ENCODE measurements around the gene SNW1. TPM values are rescaled to one million over a fixed set of nuclear protein-coding genes. Genes with fewer than 3 reads are reported as not detected.

Gene SNW1
- 10 to 100 TPM; 39.9 to 57.4 (median 51.0) TPM for total RNA-seq

DNA sequence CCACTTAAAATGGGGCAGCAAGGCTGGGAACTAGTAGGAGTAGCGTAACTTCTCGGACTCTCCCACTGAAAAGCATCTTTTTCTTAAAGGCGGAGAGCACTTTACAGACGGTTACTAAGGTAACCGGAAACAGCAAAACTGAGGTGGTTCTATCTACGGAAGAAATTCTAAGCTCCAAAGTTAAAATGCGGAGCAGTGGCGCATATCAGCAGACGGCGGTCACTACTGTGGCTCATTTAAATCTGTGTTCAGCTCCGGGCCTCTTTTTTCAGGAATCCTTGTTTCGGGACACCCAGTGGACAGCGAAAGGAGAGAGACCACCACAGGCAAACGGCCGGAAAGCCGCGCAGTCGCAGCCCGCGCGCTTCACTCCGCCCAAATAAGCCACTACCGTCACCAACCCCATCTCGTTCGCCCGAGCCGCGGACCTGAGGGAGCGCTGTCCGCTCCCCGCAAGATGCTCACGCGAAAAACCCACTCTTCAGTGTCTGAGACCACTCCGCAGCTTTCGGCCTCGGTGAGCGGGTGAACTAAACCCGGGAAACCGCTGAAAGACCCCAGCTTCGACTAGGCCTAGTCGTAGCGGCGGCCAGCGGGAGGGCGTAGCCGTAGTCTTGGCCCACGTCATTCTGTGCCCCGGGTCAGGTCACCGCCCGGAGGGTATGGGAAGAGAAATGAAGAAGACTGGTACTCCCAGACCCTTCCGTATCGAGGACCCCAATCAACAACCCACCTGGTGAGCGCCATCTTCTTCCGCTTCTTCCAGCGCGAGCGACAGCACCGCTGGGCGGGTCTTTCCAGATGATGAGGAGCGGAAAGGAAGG is at the start of gene SNW1:
Gene SNW1 (minus strand): TSS at position 776 of the 824 bp plus-strand sequence. CDS start 29 bp downstream, at position 747.
- Histone ChIP-seq H3K4me1 (peaks cover 23 to 54% (median 48%) of the 10 kb centered on the region in 4 donors), H3K36me3 (peaks cover 0 to 8% (median 4%) of the 10 kb centered on the region in 4 donors), H3K9me3 (no peaks in the 10 kb centered on the region), H3K27ac (replicated peaks in 1 of 4) (peak within 1 kb of the TSS; percentile 89 to 96 (median 94)), H3K27me3 (no peaks in the 10 kb centered on the region), H3K4me3 (peak within 1 kb of the TSS; percentile 84 to 97 (median 92))
- WGBS, result under 1% methylated on average over 34 of the region's 60 CpGs
- DNase-seq (ENCODE audit: extremely low spot score), result peak; percentile 97
- TF ChIP-seq, protein P1, sequence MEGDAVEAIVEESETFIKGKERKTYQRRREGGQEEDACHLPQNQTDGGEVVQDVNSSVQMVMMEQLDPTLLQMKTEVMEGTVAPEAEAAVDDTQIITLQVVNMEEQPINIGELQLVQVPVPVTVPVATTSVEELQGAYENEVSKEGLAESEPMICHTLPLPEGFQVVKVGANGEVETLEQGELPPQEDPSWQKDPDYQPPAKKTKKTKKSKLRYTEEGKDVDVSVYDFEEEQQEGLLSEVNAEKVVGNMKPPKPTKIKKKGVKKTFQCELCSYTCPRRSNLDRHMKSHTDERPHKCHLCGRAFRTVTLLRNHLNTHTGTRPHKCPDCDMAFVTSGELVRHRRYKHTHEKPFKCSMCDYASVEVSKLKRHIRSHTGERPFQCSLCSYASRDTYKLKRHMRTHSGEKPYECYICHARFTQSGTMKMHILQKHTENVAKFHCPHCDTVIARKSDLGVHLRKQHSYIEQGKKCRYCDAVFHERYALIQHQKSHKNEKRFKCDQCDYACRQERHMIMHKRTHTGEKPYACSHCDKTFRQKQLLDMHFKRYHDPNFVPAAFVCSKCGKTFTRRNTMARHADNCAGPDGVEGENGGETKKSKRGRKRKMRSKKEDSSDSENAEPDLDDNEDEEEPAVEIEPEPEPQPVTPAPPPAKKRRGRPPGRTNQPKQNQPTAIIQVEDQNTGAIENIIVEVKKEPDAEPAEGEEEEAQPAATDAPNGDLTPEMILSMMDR (IDR thresholded peaks at IDR 0.05), result no peak
- TF ChIP-seq POLR2AphosphoS5 (IDR thresholded peaks at IDR 0.05), result peak; percentile 94 to 95
- peak; percentile 56 for TF ChIP-seq POLR2A (IDR thresholded peaks at IDR 0.05; ENCODE audit: low read depth)
- intact Hi-C loops (cut with DNase I), result loop anchor here (2.0 kb wide), 1 partner anchor 40 kb away; the partner anchor contains the start of gene ADCK1

DNA sequence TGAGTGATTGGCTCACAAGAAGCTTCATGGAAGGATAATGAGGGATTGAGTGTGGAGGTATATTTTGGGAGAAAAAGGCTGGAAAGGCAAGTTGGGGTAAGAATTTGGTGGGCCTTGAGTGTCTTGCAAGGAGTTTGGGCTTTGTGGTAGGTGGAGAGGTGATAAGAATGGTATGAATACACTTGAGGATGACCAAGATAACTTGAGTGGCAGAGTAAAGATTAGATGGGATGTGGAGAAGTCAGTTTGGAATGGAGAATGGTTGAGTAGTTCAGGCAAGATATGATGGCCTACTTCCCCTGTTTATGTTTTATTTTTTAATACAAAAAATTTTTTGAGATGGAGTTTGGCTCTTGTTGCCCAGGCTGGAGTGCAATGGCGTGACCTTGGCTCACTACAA is 48.1 kb upstream of the SNW1 start:
- H3K9me3 ChIP-seq, result no peaks in the 10 kb centered on the region
- intact Hi-C loops (cut with DNase I), result no loop called here

DNA sequence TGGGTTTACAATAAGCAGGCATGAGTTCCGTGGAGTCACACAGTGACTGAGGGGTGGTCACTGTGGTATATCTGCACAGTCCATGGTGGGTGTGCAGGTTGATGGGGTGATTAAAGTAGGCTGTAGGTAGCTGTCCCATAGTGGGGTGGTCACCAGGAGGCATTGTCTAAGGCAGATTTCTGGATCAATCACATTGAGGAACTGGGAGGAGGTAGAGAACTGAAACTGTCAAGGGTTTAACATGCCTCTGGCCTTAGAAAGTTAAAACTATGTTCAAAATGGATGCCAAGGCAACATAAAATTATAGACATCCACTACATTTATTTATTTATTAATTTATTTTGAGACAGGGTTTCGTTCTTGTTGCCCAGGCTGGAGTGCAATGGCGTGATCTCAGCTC is 47.3 kb upstream of the SNW1 start:
- H3K9me3 ChIP-seq, result no peaks in the 10 kb centered on the region
- intact Hi-C loops (cut with DNase I), result no loop called here

More for the DNA sequence above, 48.1 kb upstream of the SNW1 start:
- Histone ChIP-seq H3K27ac (replicated peaks in 1 of 4) (no peak overlapping the region), H3K36me3 (no peaks in the 10 kb centered on the region), H3K27me3 (no peaks in the 10 kb centered on the region), H3K4me1 (no peaks in the 10 kb centered on the region), H3K4me3 (no peak overlapping the region)
- TF ChIP-seq POLR2AphosphoS5 (IDR thresholded peaks at IDR 0.05) (no peak), EP300 (IDR thresholded peaks at IDR 0.05) (no peak), POLR2A (IDR thresholded peaks at IDR 0.05; ENCODE audit: low read depth) (no peak)
- TF ChIP-seq, protein P1 (IDR thresholded peaks at IDR 0.05), result no peak
- no peak for DNase-seq (ENCODE audit: extremely low spot score)
- 88% methylated on average over 1 of the region's 1 CpG for WGBS

DNA sequence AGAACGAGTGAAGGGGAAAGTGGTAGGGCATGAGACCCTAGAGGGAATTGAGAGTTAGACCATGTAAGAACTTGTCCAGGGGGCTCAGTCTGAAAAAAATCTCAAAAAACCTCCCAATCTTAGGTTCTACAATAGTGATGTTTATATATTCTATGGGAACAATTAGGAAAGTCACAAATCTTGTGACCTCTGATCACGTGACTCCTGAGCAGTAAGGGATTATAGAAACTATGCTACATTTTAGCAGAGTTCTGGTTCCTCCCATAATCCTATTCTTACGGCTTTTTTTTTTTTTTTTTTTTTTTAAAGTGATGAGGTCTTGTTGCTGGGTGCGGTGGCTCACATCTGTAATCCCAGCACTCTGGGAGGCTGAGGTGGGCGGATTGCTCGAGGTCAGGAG is 44.8 kb upstream of the SNW1 start:
- TF ChIP-seq POLR2AphosphoS5 (IDR thresholded peaks at IDR 0.05), result no peak
- no peak for TF ChIP-seq POLR2A (IDR thresholded peaks at IDR 0.05; ENCODE audit: low read depth)
- TF ChIP-seq, protein P1 (IDR thresholded peaks at IDR 0.05), result no peak
- no peak for TF ChIP-seq EP300 (IDR thresholded peaks at IDR 0.05)
- Histone ChIP-seq H3K27ac (replicated peaks in 1 of 4) (no peak overlapping the region), H3K27me3 (no peaks in the 10 kb centered on the region), H3K9me3 (no peaks in the 10 kb centered on the region), H3K4me1 (peaks cover 0 to 4% (median 1%) of the 10 kb centered on the region in 4 donors), H3K36me3 (no peaks in the 10 kb centered on the region), H3K4me3 (no peak overlapping the region)
- intact Hi-C loops (cut with DNase I), result no loop called here
- DNase-seq (ENCODE audit: extremely low spot score), result no peak
- WGBS, result 87% methylated on average over 6 of the region's 6 CpGs

More for the DNA sequence above, 47.3 kb upstream of the SNW1 start:
- no peaks in the 10 kb centered on the region for H3K36me3 ChIP-seq
- H3K4me1 ChIP-seq, result no peaks in the 10 kb centered on the region
- WGBS, result 100% methylated on average over 3 of the region's 3 CpGs
- H3K27me3 ChIP-seq, result no peaks in the 10 kb centered on the region
- H3K27ac ChIP-seq (replicated peaks in 1 of 4), result no peak overlapping the region
- no peak for DNase-seq (ENCODE audit: extremely low spot score)
- TF ChIP-seq EP300 (IDR thresholded peaks at IDR 0.05) (no peak), POLR2A (IDR thresholded peaks at IDR 0.05; ENCODE audit: low read depth) (no peak), POLR2AphosphoS5 (IDR thresholded peaks at IDR 0.05) (no peak)
- TF ChIP-seq, protein P1 (IDR thresholded peaks at IDR 0.05), result no peak
- H3K4me3 ChIP-seq, result no peak overlapping the region

Data from esophagus muscularis mucosa (tissue), 4 donors.